HG03095 (cell line): Measurements from ENCODE around the gene KDM5B.
"Not testable (repeated sequence)": the region's sequence is repeated elsewhere in the genome, so short reads cannot be mapped to it uniquely, and the experiment has no call there.

Source experiments
- ATAC-seq: cut with Tn5 transposase; IDR thresholded peaks from one replicate; pipeline ENCODE4 v1.9.1; 2021; ENCODE audit warnings: moderate library complexity; ENCODE audit not compliant: unreplicated experiment

KDM5B gene

GRCh38 chr1:202815120-202815519 lies 6.9 kb upstream of the KDM5B start:
- ATAC-seq = no peak

- ATAC-seq = no peak
Measured at GRCh38 chr1:202812176-202813026, 4.2 kb upstream of the KDM5B start.

- ATAC-seq = no peak
Measured at GRCh38 chr1:202811296-202812175, 3.3 kb upstream of the KDM5B start.

GRCh38 chr1:202810615-202811295 lies 2.5 kb upstream of the KDM5B start, which contains the start of gene PCAT6:
Gene PCAT6 (plus strand): TSS chr1:202810954.
- peak; percentile 66 for ATAC-seq

- ATAC-seq = no peak
Measured at GRCh38 chr1:202810193-202810614, 2.0 kb upstream of the KDM5B start.

- no peak for ATAC-seq
Measured at GRCh38 chr1:202809597-202810159, 1.5 kb upstream of the KDM5B start.

- ATAC-seq = no peak
Measured at GRCh38 chr1:202807451-202807925, 733 bp downstream of the KDM5B start.

GRCh38 chr1:202806845-202807450 lies 1.3 kb downstream of the KDM5B start:
- ATAC-seq = no peak

GRCh38 chr1:202805886-202806844 lies 2.1 kb downstream of the KDM5B start:
- no peak for ATAC-seq

- no peak for ATAC-seq
Measured at GRCh38 chr1:202804126-202804525, 4.1 kb downstream of the KDM5B start.

- ATAC-seq = no peak
Measured at GRCh38 chr1:202802998-202803932, 5.0 kb downstream of the KDM5B start.

GRCh38 chr1:202802034-202802433 lies 6.2 kb downstream of the KDM5B start:
- ATAC-seq = no peak

- no peak for ATAC-seq
Measured at GRCh38 chr1:202801175-202801574, 7.0 kb downstream of the KDM5B start.

GRCh38 chr1:202800742-202801141 lies 7.5 kb downstream of the KDM5B start:
- ATAC-seq = no peak

GRCh38 chr1:202798792-202799331 lies 9.4 kb downstream of the KDM5B start:
- ATAC-seq = no peak

GRCh38 chr1:202798260-202798659 lies 10.0 kb downstream of the KDM5B start:
- ATAC-seq = no peak

GRCh38 chr1:202796670-202797069 lies 11.6 kb downstream of the KDM5B start:
- ATAC-seq = no peak

GRCh38 chr1:202794931-202795330 lies 13.3 kb downstream of the KDM5B start:
- ATAC-seq = not testable (repeated sequence)
